NCI-H146 treated with DMSO at 0.1 percent for 48 hours (cell line): ENCODE measurements around the gene ZNF514.
"Not testable (repeated sequence)": the region's sequence is repeated elsewhere in the genome, so short reads cannot be mapped to it uniquely, and the experiment has no call there.

Experiments
- DNase-seq: peaks from one replicate; lab custom pipeline; 2025; ENCODE audit not compliant: unreplicated experiment; lab: John Stamatoyannopoulos, UW

Gene ZNF514

GRCh38 chr2:95159690-95160449 is at the start of gene ZNF514:
Gene ZNF514, minus strand, starts transcription at chr2:95159848. Its CDS starts 6,595 bp downstream, at chr2:95153253.
- DNase-seq, result peak; percentile 27

- no peak for DNase-seq
These were observed 48.5 kb upstream of the ZNF514 start for GRCh38 chr2:95208106-95208505.

DNA sequence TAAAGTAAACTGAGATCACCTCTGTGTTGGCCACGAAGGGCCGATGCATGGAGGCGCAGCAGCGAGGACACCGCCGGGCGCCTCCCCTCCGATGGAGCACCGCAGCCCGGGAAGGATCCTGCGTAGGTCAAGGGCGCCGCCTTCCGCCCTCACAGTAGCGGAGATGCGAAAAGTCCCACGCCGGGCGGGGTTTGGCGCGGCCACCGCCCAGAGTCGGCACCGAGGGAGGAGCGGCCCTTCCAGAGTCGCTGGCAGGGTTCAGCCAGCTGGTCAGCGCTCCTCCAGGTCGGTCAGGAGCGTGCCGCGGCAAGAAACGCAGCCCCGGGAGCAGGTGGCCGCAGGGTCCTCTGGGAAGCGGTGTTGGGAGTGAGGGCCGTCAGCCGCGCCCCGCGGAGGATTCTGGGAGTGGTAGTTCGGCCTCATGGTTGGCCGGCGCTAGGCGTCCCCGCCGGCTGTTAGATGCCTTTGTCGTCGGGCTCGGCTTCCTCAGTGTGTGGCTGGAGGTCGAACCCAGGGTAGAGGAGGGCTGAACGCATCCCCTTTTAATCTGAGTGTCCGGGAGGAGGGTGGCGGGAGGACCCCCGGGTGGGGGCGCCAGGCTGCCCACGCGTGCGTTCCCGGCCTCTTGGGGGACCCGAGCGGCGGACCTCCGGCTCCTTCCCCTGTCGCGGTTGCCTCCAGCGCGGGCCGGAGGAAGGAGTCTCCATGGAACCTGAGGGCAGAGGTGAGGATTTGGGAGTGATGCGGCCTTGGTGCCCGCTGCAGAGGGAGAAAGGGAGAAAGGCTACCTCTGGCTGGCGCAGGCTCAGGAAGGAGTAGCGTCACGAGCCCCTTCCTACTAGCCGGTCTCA is 47.7 kb upstream of the ZNF514 start, which contains the start of gene ZNF892:
Gene ZNF892, plus strand, starts transcription at position 411 of the 851 bp plus-strand sequence. Its CDS starts 295 bp downstream, at position 706.
- DNase-seq, result peak; percentile 90

GRCh38 chr2:95206096-95206495 is 46.4 kb upstream of the ZNF514 start:
- peak; percentile 8 for DNase-seq

- DNase-seq, result no peak
These were observed 44.7 kb upstream of the ZNF514 start for GRCh38 chr2:95204396-95204795.

DNA sequence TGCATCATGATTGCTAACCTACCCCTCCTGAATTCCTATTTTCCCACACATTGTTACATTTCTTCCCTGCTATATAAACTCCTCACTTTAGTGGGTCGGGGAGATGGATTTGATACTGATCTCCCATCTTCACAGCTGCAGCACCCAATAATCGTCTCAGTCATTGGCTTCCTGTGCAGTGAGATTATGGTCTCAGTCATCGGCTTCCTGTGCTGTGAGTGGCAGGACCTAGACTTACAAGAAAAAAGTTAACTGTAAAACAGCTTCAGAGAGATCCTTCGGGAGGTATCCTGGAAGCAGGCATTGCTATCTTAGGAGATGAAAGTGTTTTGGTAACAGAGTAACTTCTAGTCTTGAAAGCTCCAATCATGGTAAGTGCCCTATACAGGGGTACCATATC is 44.3 kb upstream of the ZNF514 start:
- DNase-seq, result no peak

- not testable (repeated sequence) for DNase-seq
These were observed 33.3 kb upstream of the ZNF514 start for GRCh38 chr2:95192956-95193355.

GRCh38 chr2:95185973-95186372 is 26.3 kb upstream of the ZNF514 start:
- DNase-seq, result no peak

GRCh38 chr2:95185197-95185596 is 25.5 kb upstream of the ZNF514 start:
- DNase-seq, result no peak

- no peak for DNase-seq
These were observed 22.1 kb upstream of the ZNF514 start for GRCh38 chr2:95181774-95182173.

DNA sequence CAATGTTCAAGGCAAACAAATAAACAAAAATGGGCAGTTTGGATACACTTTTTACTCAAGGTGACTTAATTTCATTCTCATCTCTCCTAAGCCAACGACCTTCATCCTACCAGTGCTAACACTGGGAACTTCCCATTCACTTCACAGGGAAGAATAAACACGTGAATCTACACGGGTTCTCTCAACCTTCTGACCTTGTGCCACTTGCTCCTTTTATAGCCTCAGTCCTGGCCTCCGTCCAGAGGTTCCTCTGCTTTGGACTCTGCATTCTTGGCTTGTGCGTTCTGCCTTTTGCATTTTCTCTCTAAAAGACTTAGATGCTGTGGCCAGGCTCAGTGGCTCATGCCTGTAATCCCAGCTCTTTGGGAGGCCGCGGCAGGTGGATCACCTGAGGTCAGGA is 19.8 kb upstream of the ZNF514 start:
- no peak for DNase-seq

DNA sequence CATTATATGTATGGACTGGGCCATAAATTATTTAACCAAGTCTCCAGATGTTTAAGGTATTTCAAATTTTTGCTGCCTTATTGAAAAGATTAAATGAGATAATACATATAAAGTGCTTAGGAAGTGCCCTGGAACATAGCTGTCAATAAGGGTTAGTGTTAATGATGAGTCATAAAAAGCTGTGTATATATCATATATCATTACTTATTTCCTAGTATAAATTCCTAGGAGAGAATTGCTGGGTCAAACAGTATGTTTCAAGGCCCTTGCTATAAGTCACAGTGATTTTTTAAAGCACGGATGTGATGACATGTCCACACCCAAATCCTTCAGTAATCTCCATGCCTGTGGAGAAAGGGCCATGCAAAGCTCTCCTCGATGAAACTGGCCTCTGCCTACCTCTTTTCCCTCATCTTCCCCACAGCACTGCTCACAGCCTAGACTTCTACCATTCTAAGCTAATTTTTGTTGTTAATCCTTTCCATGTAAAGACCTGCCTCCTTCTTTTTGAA is 14.4 kb upstream of the ZNF514 start:
- no peak for DNase-seq

- no peak for DNase-seq
These were observed 12.3 kb upstream of the ZNF514 start for GRCh38 chr2:95171902-95172301.

DNA sequence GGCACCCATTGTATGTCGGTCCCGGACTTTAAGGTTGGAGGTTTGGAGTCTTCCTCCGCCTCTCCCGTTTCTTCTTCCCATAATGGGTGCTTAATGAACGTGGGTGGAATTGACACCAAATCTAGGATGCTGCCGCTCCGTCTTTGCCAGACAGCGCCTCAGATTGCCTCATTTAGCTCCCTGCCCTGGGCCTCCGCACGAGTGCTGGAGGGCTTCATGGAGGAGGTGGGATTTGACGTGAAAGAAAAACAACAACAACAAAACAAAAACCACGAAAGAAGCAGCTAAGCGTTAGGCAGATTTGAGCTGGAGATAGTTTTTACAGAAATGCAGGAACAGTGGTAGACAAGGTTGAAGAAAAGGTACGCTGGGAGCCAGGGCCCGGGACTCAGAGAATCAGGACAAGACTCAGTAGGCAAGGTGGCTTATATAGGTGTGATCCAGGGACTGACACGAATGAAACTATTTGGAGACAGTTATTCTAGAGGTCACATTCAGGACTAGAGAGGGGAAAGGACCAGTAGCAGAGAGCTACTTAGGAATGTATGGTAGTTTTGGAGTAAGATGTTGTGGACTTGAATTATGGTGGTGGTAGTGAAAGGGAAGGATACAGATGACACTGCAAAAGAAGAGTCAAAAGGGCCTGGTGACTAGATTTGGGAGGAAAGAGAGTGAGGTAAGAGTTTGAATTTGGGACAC is 6.6 kb upstream of the ZNF514 start:
- DNase-seq, result no peak

GRCh38 chr2:95165371-95166064 is 5.9 kb upstream of the ZNF514 start, which contains the start of gene ZNF2:
Gene ZNF2, plus strand, starts transcription at chr2:95165809. Its CDS starts 10,418 bp downstream, at chr2:95176227.
- peak; percentile 89 for DNase-seq

DNA sequence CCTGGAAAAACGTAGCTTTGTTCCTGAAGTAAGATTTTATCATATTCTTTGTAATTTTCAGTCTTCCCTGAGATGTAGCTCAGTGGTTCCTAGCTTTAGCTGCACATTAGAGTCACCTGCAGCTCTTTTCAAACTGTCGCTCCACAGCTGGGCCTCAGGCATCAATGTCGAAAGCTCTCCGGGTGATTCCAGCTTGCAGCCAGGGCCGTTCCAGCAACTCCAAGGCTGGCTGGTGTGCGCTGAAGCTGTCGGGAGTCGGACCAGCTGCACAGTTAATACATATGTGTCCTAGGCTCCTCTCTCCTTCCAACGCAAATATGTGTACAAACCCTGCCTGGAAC is 5.4 kb upstream of the ZNF514 start:
- DNase-seq, result no peak

- peak; percentile 21 for DNase-seq
These were observed 593 bp downstream of the ZNF514 start for GRCh38 chr2:95158891-95159619.

- DNase-seq, result peak; percentile 20
These were observed 1.2 kb downstream of the ZNF514 start for GRCh38 chr2:95158441-95158840.

DNA sequence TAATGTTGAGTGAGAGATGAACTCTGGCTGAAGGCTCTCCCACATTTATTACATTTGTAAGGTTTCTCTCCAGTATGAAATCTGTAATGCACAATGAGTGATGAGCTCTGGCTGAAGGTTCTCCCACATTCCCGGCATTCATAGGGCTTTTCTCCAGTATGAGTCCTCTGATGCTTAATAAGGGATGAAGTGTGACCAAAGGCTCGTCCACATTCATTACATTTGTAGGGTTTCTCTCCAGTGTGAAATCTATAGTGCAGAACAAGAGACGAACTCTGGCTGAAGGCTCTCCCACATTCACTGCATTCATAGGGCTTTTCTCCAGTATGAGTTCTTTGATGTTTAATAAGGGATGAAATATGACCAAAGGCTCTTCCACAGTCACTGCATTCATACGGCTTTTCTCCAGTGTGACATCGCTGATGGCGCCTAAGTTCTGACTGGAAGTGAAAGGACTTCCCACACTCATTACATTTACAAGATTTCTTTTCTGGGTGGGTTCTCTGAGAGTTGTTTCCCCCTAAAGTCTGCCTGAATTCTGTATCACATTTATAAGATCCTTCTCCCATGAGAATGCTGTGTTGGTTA is 10.2 kb downstream of the ZNF514 start:
- no peak for DNase-seq

DNA sequence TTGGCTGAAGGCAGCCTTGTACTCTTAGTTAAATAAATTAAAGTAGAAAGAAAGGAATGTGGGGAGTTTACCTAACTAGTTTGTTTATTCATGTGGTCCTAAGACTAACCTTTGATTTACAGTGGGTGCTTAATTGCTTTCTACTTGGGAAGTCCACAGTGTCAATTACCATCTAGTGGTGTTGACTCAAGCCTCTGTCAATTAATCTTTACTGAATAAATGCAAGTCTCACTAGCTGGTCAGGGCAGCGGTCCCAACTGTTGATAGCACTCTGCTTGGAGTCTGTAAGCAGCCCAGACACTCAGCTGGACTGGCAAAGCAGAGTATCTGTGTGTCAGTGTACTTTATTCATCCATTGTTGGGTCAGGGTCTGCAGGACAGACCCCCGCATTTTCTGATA is 15.8 kb downstream of the ZNF514 start:
- DNase-seq, result no peak
